Measurements from ENCODE around the gene EIF2D. TPM values are rescaled to one million over a fixed set of nuclear protein-coding genes. Genes with fewer than 3 reads are reported as not detected.
A peak's percentile ranks its signal among the peaks of the same experiment; 100 is the strongest.

EIF2D gene
- total and polyA plus RNA-seq, 9 of the 15 experiments (the other 6 are each of a cell fraction or from before 2014, with no cell fraction given) = 81.1 to 138 (median 93.9) TPM

GRCh38 chr1:206612129-206612876 is at the start of gene EIF2D (continued):
- TF ChIP-seq ZNF507 (tag; conservative IDR thresholded peaks at IDR 0.05) (no peak), ZNF318 (IDR thresholded peaks at IDR 0.05; ENCODE audit: borderline replicate concordance in 1 of 2, low read depth in 1 of 2) (peak in 1 of 2 experiments; percentile 75; a peak in 1 of 4 replicates), MBD2 (IDR thresholded peaks at IDR 0.05; ENCODE audit: borderline replicate concordance, low read depth) (peak; percentile 88; the same call in 1 of the 2 replicates), CBX1 (IDR thresholded peaks at IDR 0.05; ENCODE audit: low read depth) (peak; percentile 97; the same call in 1 of the 2 replicates), ZNF444 (CRISPR knock-in tag; IDR thresholded peaks at IDR 0.05) (peak; percentile 87), ZNF143 (CRISPR knock-in tag; IDR thresholded peaks at IDR 0.05) (no peak), SMAD1 (IDR thresholded peaks at IDR 0.05; ENCODE audit: low read depth, low read length, partially characterized antibody) (peak; percentile 40), FOXM1 (IDR thresholded peaks at IDR 0.05; ENCODE audit: low read depth) (no peak), FOXM1 (CRISPR knock-in tag; IDR thresholded peaks at IDR 0.05; ENCODE audit: low read depth) (peak; percentile 95; the same call in 1 of the 2 replicates), SREBF2 (CRISPR knock-in tag; IDR thresholded peaks at IDR 0.05) (no peak), ATF7 (IDR thresholded peaks at IDR 0.05) (peak; percentile 90), RCOR1 (IDR thresholded peaks at IDR 0.05; ENCODE audit: borderline replicate concordance in 1 of 2, low read depth in 2 of 2, low read length in 2 of 2) (peak in 1 of 2 experiments; percentile 86; a peak in 3 of 4 replicates), CSDE1 (IDR thresholded peaks at IDR 0.05) (peak in 1 of 2 experiments; percentile 82; a peak in 1 of 4 replicates), NUFIP1 (IDR thresholded peaks at IDR 0.05; ENCODE audit: partially characterized antibody) (peak; percentile 90), HLTF (IDR thresholded peaks at IDR 0.05) (0 out of 2 replicates have a peak, but pooled peaks have one; percentile 64), ZNF277 (CRISPR knock-in tag; IDR thresholded peaks at IDR 0.05; ENCODE audit: borderline replicate concordance) (no peak), E2F5 (CRISPR knock-in tag; IDR thresholded peaks at IDR 0.05) (peak; percentile 95; the same call in 1 of the 2 replicates)
